Measurements from ENCODE around the gene NDUFC1. TPM values are rescaled to one million over a fixed set of nuclear protein-coding genes. Genes with fewer than 3 reads are reported as not detected.
A peak's percentile ranks its signal among the peaks of the same experiment; 100 is the strongest.

Gene NDUFC1
- polyA plus RNA-seq, 3 donors = 24.7 to 134 (median 123) TPM

DNA sequence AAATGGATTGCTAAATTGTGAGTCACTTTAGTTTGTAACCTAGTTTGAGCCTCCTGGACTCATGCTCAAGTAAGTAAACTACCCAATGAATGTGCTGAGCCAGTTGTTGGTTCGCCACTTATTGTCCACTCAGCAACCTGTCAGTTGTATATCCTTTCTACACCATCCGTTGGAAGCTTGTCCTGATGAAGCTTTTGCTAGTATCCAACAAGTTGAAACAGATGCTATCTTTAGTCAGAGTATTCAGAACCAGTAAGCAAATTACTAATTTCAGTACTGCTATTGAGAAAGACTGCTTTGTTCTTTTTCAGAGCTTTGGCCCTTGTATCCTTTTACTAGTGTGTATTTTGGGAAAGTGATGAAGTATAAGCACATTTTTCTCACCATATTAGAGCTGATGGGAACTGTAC, 5.3 kb downstream of the NDUFC1 start:
- H3K9ac ChIP-seq (ENCODE audit: insufficient read depth, low read length, poor library complexity, severe bottlenecking) = no peak overlapping the region
- no peaks in the 10 kb centered on the region for H3K27me3 ChIP-seq (ENCODE audit: control insufficient read depth in 2 of 2, insufficient read depth in 2 of 2, low read length in 2 of 2)
- H4K20me1 ChIP-seq (ENCODE audit: insufficient read depth, low read length) = no peaks in the 10 kb centered on the region
- TF ChIP-seq, protein P1, sequence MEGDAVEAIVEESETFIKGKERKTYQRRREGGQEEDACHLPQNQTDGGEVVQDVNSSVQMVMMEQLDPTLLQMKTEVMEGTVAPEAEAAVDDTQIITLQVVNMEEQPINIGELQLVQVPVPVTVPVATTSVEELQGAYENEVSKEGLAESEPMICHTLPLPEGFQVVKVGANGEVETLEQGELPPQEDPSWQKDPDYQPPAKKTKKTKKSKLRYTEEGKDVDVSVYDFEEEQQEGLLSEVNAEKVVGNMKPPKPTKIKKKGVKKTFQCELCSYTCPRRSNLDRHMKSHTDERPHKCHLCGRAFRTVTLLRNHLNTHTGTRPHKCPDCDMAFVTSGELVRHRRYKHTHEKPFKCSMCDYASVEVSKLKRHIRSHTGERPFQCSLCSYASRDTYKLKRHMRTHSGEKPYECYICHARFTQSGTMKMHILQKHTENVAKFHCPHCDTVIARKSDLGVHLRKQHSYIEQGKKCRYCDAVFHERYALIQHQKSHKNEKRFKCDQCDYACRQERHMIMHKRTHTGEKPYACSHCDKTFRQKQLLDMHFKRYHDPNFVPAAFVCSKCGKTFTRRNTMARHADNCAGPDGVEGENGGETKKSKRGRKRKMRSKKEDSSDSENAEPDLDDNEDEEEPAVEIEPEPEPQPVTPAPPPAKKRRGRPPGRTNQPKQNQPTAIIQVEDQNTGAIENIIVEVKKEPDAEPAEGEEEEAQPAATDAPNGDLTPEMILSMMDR (IDR thresholded peaks at IDR 0.05) = no peak
- H3K9me3 ChIP-seq (replicated peaks in 1 of 2; ENCODE audit: control insufficient read depth in 1 of 2, insufficient read depth in 1 of 2, low read length in 2 of 2) = no peaks in the 10 kb centered on the region
- no peak overlapping the region for H3K4me3 ChIP-seq (replicated peaks in 1 of 3; ENCODE audit: low read depth in 2 of 3, low read length in 3 of 3)
- H3K79me2 ChIP-seq (ENCODE audit: insufficient read depth, low read length) = peaks cover 66% of the 10 kb centered on the region
- intact Hi-C loops (cut with micrococcal nuclease) = loop anchor here (5.0 to 10.0 kb wide), 4 partner anchors 72 to 272 kb away; no protein-coding TSS in a partner anchor
- no peak overlapping the region for H3K27ac ChIP-seq (ENCODE audit: low read depth in 1 of 2, low read length in 2 of 2)
- H3K27ac Mint-ChIP-seq = no peak overlapping the region
- no peak overlapping the region for H3K4me3 Mint-ChIP-seq
- H3K9me3 Mint-ChIP-seq = no peaks in the 10 kb centered on the region
- peaks cover 23 to 42% of the 10 kb centered on the region in 2 donors for H3K4me1 ChIP-seq (ENCODE audit: control insufficient read depth in 1 of 2, insufficient read depth in 2 of 2, low read length in 2 of 2)
- H3K36me3 ChIP-seq (replicated peaks in 1 of 2; ENCODE audit: control insufficient read depth in 1 of 2, insufficient read depth in 2 of 2, low read length in 2 of 2) = peaks cover 9 to 17% of the 10 kb centered on the region in 2 donors
- H3K27me3 Mint-ChIP-seq (ENCODE audit: low read depth in 3 of 3) = peaks cover 0 to 1% (median 0%) of the 10 kb centered on the region in 3 donors
- H3K4me1 Mint-ChIP-seq = peaks cover 30% of the 10 kb centered on the region
- no peak overlapping the region for H2AFZ ChIP-seq (ENCODE audit: insufficient read depth, low read depth, low read length, poor library complexity, severe bottlenecking)
- peaks cover 7 to 17% of the 10 kb centered on the region in 2 donors for H3K36me3 Mint-ChIP-seq
- H3K4me2 ChIP-seq (replicated peaks; ENCODE audit: extremely low read depth, low read length, poor library complexity, severe bottlenecking) = no peak overlapping the region
- DNase-seq = peak in 1 of 3 donors; percentile 24
- WGBS (ENCODE audit: insufficient coverage) = 100% methylated on average over 1 of the region's 2 CpGs

DNA sequence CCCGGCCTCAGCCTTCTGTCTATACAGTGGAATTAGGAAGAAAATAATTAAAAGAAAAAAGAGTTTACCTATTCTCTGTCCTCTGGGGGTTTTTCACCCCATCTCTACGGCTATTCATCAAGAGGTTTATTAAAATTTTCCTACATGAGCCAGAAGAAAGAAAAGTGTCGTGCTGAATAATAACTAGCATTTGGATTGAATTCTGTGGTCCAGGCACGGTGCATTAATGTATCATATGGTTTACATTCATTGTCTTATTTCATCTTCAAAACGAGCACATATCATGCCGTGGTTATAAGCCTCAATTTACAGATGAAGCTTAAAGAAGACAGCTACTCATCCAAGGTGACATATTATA, 6.4 kb downstream of the NDUFC1 start:
- TF ChIP-seq, protein P1 (IDR thresholded peaks at IDR 0.05) = peak; percentile 58
- Histone ChIP-seq H4K20me1 (ENCODE audit: insufficient read depth, low read length) (no peaks in the 10 kb centered on the region), H3K4me2 (replicated peaks; ENCODE audit: extremely low read depth, low read length, poor library complexity, severe bottlenecking) (peak overlapping the region; percentile 90), H3K4me3 (replicated peaks in 1 of 3; ENCODE audit: low read depth in 2 of 3, low read length in 3 of 3) (peak overlapping the region; percentile 88 to 95 (median 91)), H3K4me1 (ENCODE audit: control insufficient read depth in 1 of 2, insufficient read depth in 2 of 2, low read length in 2 of 2) (peaks cover 23 to 40% of the 10 kb centered on the region in 2 donors), H3K36me3 (replicated peaks in 1 of 2; ENCODE audit: control insufficient read depth in 1 of 2, insufficient read depth in 2 of 2, low read length in 2 of 2) (peaks cover 14 to 27% of the 10 kb centered on the region in 2 donors), H3K9ac (ENCODE audit: insufficient read depth, low read length, poor library complexity, severe bottlenecking) (peak overlapping the region; percentile 90), H2AFZ (ENCODE audit: insufficient read depth, low read depth, low read length, poor library complexity, severe bottlenecking) (peak overlapping the region; percentile 95), H3K27ac (ENCODE audit: low read depth in 1 of 2, low read length in 2 of 2) (peak overlapping the region in 1 of 2 donors; percentile 92), H3K9me3 (replicated peaks in 1 of 2; ENCODE audit: control insufficient read depth in 1 of 2, insufficient read depth in 1 of 2, low read length in 2 of 2) (no peaks in the 10 kb centered on the region), H3K27me3 (ENCODE audit: control insufficient read depth in 2 of 2, insufficient read depth in 2 of 2, low read length in 2 of 2) (no peaks in the 10 kb centered on the region), H3K79me2 (ENCODE audit: insufficient read depth, low read length) (peaks cover 56% of the 10 kb centered on the region)
- no peak for DNase-seq
- Mint-ChIP-seq H3K4me3 (peak overlapping the region; percentile 96 to 98), H3K4me1 (peaks cover 30% of the 10 kb centered on the region), H3K27ac (peak overlapping the region in 3 of 7 donors; percentile 95 to 98 (median 96)), H3K9me3 (no peaks in the 10 kb centered on the region), H3K27me3 (ENCODE audit: low read depth in 3 of 3) (peaks cover 0 to 1% (median 0%) of the 10 kb centered on the region in 3 donors), H3K36me3 (peaks cover 16 to 28% of the 10 kb centered on the region in 2 donors)
- no CpG with 5 or more reads among the region's 6 CpGs for WGBS (ENCODE audit: insufficient coverage)
- intact Hi-C loops (cut with micrococcal nuclease) = loop anchor here (5.0 to 10.0 kb wide), 4 partner anchors 71 to 271 kb away; no protein-coding TSS in a partner anchor

Data from CD14-positive monocyte (primary cell).